GM21723 (cell line): ENCODE data around the gene SCAANT1.

Source experiments
- ATAC-seq: cut with Tn5 transposase; IDR thresholded peaks from one replicate; pipeline ENCODE4 v1.9.1; 2021; ENCODE audit warnings: mild to moderate bottlenecking, moderate library complexity; ENCODE audit not compliant: unreplicated experiment

Gene SCAANT1

GRCh38 chr3:63911873-63912767 is at the start of gene SCAANT1:
TSS of gene SCAANT1 (minus strand) at chr3:63912383.
- ATAC-seq: peak; percentile 84

GRCh38 chr3:63961891-63962290 is 49.7 kb upstream of the SCAANT1 start:
- ATAC-seq: peak; percentile 64

- no peak for ATAC-seq
These were observed 48.0 kb upstream of the SCAANT1 start for GRCh38 chr3:63960048-63960711.

- ATAC-seq: no peak
These were observed 47.0 kb upstream of the SCAANT1 start for GRCh38 chr3:63959146-63959545.

GRCh38 chr3:63955830-63956545 is 43.8 kb upstream of the SCAANT1 start:
- no peak for ATAC-seq

GRCh38 chr3:63955036-63955650 is 43.0 kb upstream of the SCAANT1 start:
- no peak for ATAC-seq

GRCh38 chr3:63954182-63954581 is 42.0 kb upstream of the SCAANT1 start:
- ATAC-seq: no peak

- no peak for ATAC-seq
These were observed 40.0 kb upstream of the SCAANT1 start for GRCh38 chr3:63952248-63952594.

- no peak for ATAC-seq
These were observed 39.5 kb upstream of the SCAANT1 start for GRCh38 chr3:63951492-63952247.

GRCh38 chr3:63950698-63951097 is 38.5 kb upstream of the SCAANT1 start:
- ATAC-seq: no peak

- ATAC-seq: no peak
These were observed 36.8 kb upstream of the SCAANT1 start for GRCh38 chr3:63949005-63949404.

GRCh38 chr3:63947594-63947993 is 35.4 kb upstream of the SCAANT1 start:
- ATAC-seq: no peak

GRCh38 chr3:63946753-63947152 is 34.6 kb upstream of the SCAANT1 start:
- no peak for ATAC-seq

- ATAC-seq: no peak
These were observed 33.4 kb upstream of the SCAANT1 start for GRCh38 chr3:63945558-63946096.

GRCh38 chr3:63943678-63944077 is 31.5 kb upstream of the SCAANT1 start:
- no peak for ATAC-seq

GRCh38 chr3:63942528-63942927 is 30.3 kb upstream of the SCAANT1 start:
- ATAC-seq: no peak

GRCh38 chr3:63940389-63940757 is 28.2 kb upstream of the SCAANT1 start:
- ATAC-seq: no peak

- peak; percentile 65 for ATAC-seq
These were observed 25.8 kb upstream of the SCAANT1 start for GRCh38 chr3:63937661-63938651.

- ATAC-seq: no peak
These were observed 24.7 kb upstream of the SCAANT1 start for GRCh38 chr3:63936925-63937324.
